HepG2 (cell line): ENCODE measurements around the gene CDCP1. TPM values are rescaled to one million over a fixed set of nuclear protein-coding genes. Genes with fewer than 3 reads are reported as not detected.
A peak's percentile ranks its signal among the peaks of the same experiment; 100 is the strongest.

Experiments used
- ATAC-seq: fragments of 200-7000 bp; cut with Tn5 transposase; 3 replicates; pipeline ENCODE4 v1.9.1; 2020; ENCODE audit warnings: mild to moderate bottlenecking, moderate library complexity
- BruUV-seq: library from RNA; stranded (reverse); fragments of 400-500 nt; replicated peaks from 2 replicates; lab custom pipeline; 2021; lab: Mats Ljungman, UMichigan
- CTCF ChIA-PET: fragments of 300-600 bp; formaldehyde crosslinking; extraction: SDS; loops from one replicate; lab custom pipeline; 2021; ENCODE audit warnings: low total read pairs, inconsistent platforms, low intra/inter-chr PET ratio; lab: Yijun Ruan, JAX
- POLR2A ChIA-PET: fragments of 350-600 bp; sonication (Branson Sonifier 250); formaldehyde crosslinking; loops from one replicate; lab custom pipeline; 2020; ENCODE audit warnings: antibody characterized with exemption, inconsistent platforms; lab: Yijun Ruan, JAX
- DNase-seq: peaks from one replicate; pipeline ENCODE4 v3.0.0-alpha.2; 2015; ENCODE audit warnings: low spot score
- FAIRE-seq: peaks from 3 replicates; lab custom pipeline; 2011; peaks lifted over from hg19 to GRCh38; lab: Jason Lieb, UNC
- H2AFZ ChIP-seq: one replicate; pipeline ENCODE4 v1.6.1; 2011; ENCODE audit warnings: low read length, inconsistent platforms
- H3K27ac ChIP-seq: fragments of 300-600 bp; 3 replicates; pipeline ENCODE4 v1.8.0; 2011; ENCODE audit warnings: mixed run types, mild to moderate bottlenecking, mixed read lengths, low read length, inconsistent platforms; ENCODE audit not compliant: insufficient read depth; ENCODE audit errors: extremely low read length
- H3K27me3 ChIP-seq, 2 experiments: fragments of 200-600 bp in 1 of 2; 2 replicates in 1 of 2; 3 replicates in 1 of 2; pipeline versions ENCODE4 v1.6.0 to v1.8.0; 2011; ENCODE audit warnings: low read length in 2 of 2, mild to moderate bottlenecking in 2 of 2, moderate library complexity in 2 of 2, inconsistent platforms in 1 of 2; ENCODE audit not compliant: insufficient read depth in 2 of 2, control insufficient read depth in 1 of 2
- H3K36me3 ChIP-seq, 2 experiments: fragments of 200-600 bp in 1 of 2; replicated peaks in 1 of 2; 2 replicates in 1 of 2; 3 replicates in 1 of 2; pipeline versions ENCODE4 v1.5.1 to v1.8.0; 2011; ENCODE audit warnings: low read length in 2 of 2, inconsistent platforms in 1 of 2; ENCODE audit not compliant: insufficient read depth in 2 of 2, control insufficient read depth in 1 of 2
- H3K4me1 ChIP-seq: 2 replicates; pipeline ENCODE4 v1.5.1; 2012; ENCODE audit warnings: low read length, inconsistent platforms; ENCODE audit not compliant: insufficient read depth
- H3K4me2 ChIP-seq: 2 replicates; pipeline ENCODE4 v1.6.0; 2011; ENCODE audit warnings: low read depth, low read length, inconsistent platforms
- H3K4me3 ChIP-seq, 3 experiments: fragments of 200-600 bp in 1 of 3; sonication (generic), shearing (Covaris generic) in 1 of 3; replicated peaks in 1 of 3; 2 replicates each; pipeline ENCODE4 v1.5.1; 2011 to 2016; ENCODE audit warnings: low read length in 3 of 3, inconsistent platforms in 2 of 3, low read depth in 2 of 3, mild to moderate bottlenecking in 2 of 3, control low read depth in 1 of 3, mixed read lengths in 1 of 3; ENCODE audit not compliant: insufficient read depth in 1 of 3
- H3K79me2 ChIP-seq: one replicate; pipeline ENCODE4 v1.6.1; 2011; ENCODE audit warnings: low read length, inconsistent platforms; ENCODE audit not compliant: insufficient read depth
- H3K9ac ChIP-seq: 2 replicates; pipeline ENCODE4 v1.6.0; 2011; ENCODE audit warnings: mild to moderate bottlenecking, low read depth, low read length, inconsistent platforms; ENCODE audit not compliant: insufficient read depth
- H3K9me3 ChIP-seq: 2 replicates; pipeline ENCODE4 v1.5.1; 2012; ENCODE audit warnings: mild to moderate bottlenecking, low read length
- H4K20me1 ChIP-seq: 2 replicates; pipeline ENCODE4 v1.6.0; 2011; ENCODE audit warnings: inconsistent platforms, mild to moderate bottlenecking, low read length, moderate library complexity; ENCODE audit not compliant: insufficient read depth
- ASH2L ChIP-seq: fragments of 300-600, 200-600 bp; sonication (generic); IDR thresholded peaks from 2 replicates; pipeline ENCODE4 v1.7.0; 2017; ENCODE audit warnings: low read depth, mild to moderate bottlenecking, moderate library complexity, mixed read lengths, low read length; ENCODE audit not compliant: insufficient read length
- EHMT2 ChIP-seq: fragments of 200-600 bp; sonication (generic); IDR thresholded peaks from 2 replicates; pipeline ENCODE4 v1.7.0; 2017; ENCODE audit warnings: antibody characterized with exemption, low read depth, low read length, borderline replicate concordance
- MEIS2 ChIP-seq: sonication (generic); formaldehyde crosslinking; IDR thresholded peaks from 2 replicates; pipeline ENCODE4 v1.9.0; 2021; ENCODE audit warnings: mild to moderate bottlenecking, missing genetic modification reagents
- NR1H2 ChIP-seq: sonication (generic); formaldehyde crosslinking; IDR thresholded peaks from 2 replicates; pipeline ENCODE4 v1.8.1; 2022; ENCODE audit warnings: low read depth, missing genetic modification reagents, borderline replicate concordance
- ZNF501 ChIP-seq: sonication (generic); formaldehyde crosslinking; IDR thresholded peaks from 2 replicates; pipeline ENCODE4 v1.5.1; 2020; ENCODE audit warnings: mild to moderate bottlenecking, moderate library complexity, missing genetic modification reagents
- ZNF687 ChIP-seq: sonication (generic); formaldehyde crosslinking; IDR thresholded peaks from 2 replicates; pipeline ENCODE4 v1.5.1; 2020; ENCODE audit warnings: mild to moderate bottlenecking, missing genetic modification reagents, moderate library complexity
- ZSCAN21 ChIP-seq: sonication (generic); formaldehyde crosslinking; IDR thresholded peaks from 2 replicates; pipeline ENCODE4 v1.8.0; 2022; ENCODE audit warnings: mild to moderate bottlenecking, missing genetic modification reagents, moderate library complexity, borderline replicate concordance
- WGBS: methylation state at CpG from one replicate; pipeline ENCODE4 v1.1.6; 2017; ENCODE audit warnings: low lambda C conversion rate; 5-methylcytosine and 5-hydroxymethylcytosine counted together
- in situ Hi-C: cut with HindIII; loops from 2 replicates; pipeline ENCODE4 v1.10.0; 2017; ENCODE audit warnings: low pct_unique_long_range_greater_than_20kb; ENCODE audit not compliant: extremely low pct_ligation_motif_present
- intact Hi-C: fragments of 100-400 bp; cut with micrococcal nuclease; formaldehyde crosslinking; loops from one replicate; pipeline ENCODE4 v1.10.0; 2022; ENCODE audit not compliant: unreplicated experiment
- polyA plus RNA-seq, 8 experiments: library from polyadenylated mRNA; depleted of rRNA in 3 of 8; stranded (reverse) in 7 of 8; unstranded in 1 of 8; fragments of >200 nt; fragmentation: Illumina TruSeq in 4 of 8; extraction: Trizol in 4 of 8; gene quantifications; 2 replicates each; pipeline versions ENCODE4 v1.2.1 to v1.2.3, GENCODE V29; 2011 to 2016; ENCODE audit warnings: low read depth in 4 of 8, missing spikeins in 1 of 8, mixed read lengths in 1 of 8; ENCODE audit not compliant: insufficient read depth in 1 of 8
- total RNA-seq, 5 experiments: library from RNA; depleted of rRNA; stranded (reverse); fragments of >200 nt; fragmentation: Illumina TruSeq; extraction: Trizol; gene quantifications; 2 replicates each; pipeline ENCODE4 v1.2.3, GENCODE V29; 2016; ENCODE audit warnings: low read depth in 1 of 5

The CDCP1 gene
- total and polyA plus RNA-seq, 2 of the 13 experiments (the other 11 are each of a cell fraction or from before 2014, with no cell fraction given): 0.11 to 0.18 TPM

- BruUV-seq: no TSS peak
These were observed 35.7 kb downstream of the CDCP1 start for GRCh38 chr3:45110509-45110833.

More at GRCh38 chr3:45110509-45110833, 35.7 kb downstream of the CDCP1 start:
- no peak for DNase-seq
- Histone ChIP-seq H2AFZ (peak overlapping the region; percentile 79), H3K79me2 (no peaks in the 10 kb centered on the region), H3K36me3 (no peaks in the 10 kb centered on the region), H3K27ac (peak overlapping the region; percentile 21), H3K27me3 (peaks cover 0 to 1% of the 10 kb centered on the region in 2 experiments; a peak in 1 of 5 replicates), H3K4me3 (peak overlapping the region in 1 of 3 experiments; percentile 27; a peak in 2 of 6 replicates), H4K20me1 (no peaks in the 10 kb centered on the region), H3K4me2 (peak overlapping the region; percentile 68), H3K9ac (no peak overlapping the region), H3K4me1 (peaks cover 20% of the 10 kb centered on the region), H3K9me3 (no peaks in the 10 kb centered on the region)
- POLR2A ChIA-PET: no interaction called here
- intact Hi-C loops (no loop called here), in situ Hi-C loops (no loop called here)
- TF ChIP-seq ZNF501 (CRISPR knock-in tag): peak; percentile 54; the same call in 1 of the 2 replicates
- no peak for TF ChIP-seq NR1H2
- TF ChIP-seq MEIS2: no peak
- 0 out of 2 replicates have a peak, but pooled peaks have one; percentile 31 for TF ChIP-seq EHMT2
- TF ChIP-seq ZNF687 (CRISPR knock-in tag): peak; percentile 28; the same call in 1 of the 2 replicates
- TF ChIP-seq ZSCAN21 (CRISPR knock-in tag): 0 out of 2 replicates have a peak, but pooled peaks have one; percentile 35
- TF ChIP-seq ASH2L: peak; percentile 11
- WGBS: 80% methylated on average over 8 of the region's 10 CpGs
- peak; percentile 22; the same call in 2 of the 3 replicates for ATAC-seq
- CTCF ChIA-PET: no interaction called here
- FAIRE-seq: no peak
